ENCODE data around the gene LNPEP.

The LNPEP gene

GRCh38 chr5:96935559-96936430, at the start of gene LNPEP:
TSS of gene LNPEP (plus strand) at chr5:96936080. CDS start at chr5:96936156, 76 bp downstream.
- peaks cover 0 to 52% (median 21%) of the 10 kb centered on the region in 4 donors for H3K4me1 ChIP-seq
- peak; percentile 95 to 99 for DNase-seq
- peak in 1 of 2 experiments; percentile 24 for TF ChIP-seq CTCF (IDR thresholded peaks at IDR 0.05)

GRCh38 chr5:96893342-96893741, 42.5 kb upstream of the LNPEP start:
- DNase-seq: no peak
- TF ChIP-seq CTCF (IDR thresholded peaks at IDR 0.05): no peak

More at GRCh38 chr5:96935559-96936430, at the start of gene LNPEP:
- H3K9me3 ChIP-seq: no peaks in the 10 kb centered on the region
- H3K27me3 ChIP-seq: no peaks in the 10 kb centered on the region
- intact Hi-C loops (cut with DNase I; ENCODE audit: low total_unique reads): loop anchor here (2.0 to 10.0 kb wide), 2 partner anchors 59 to 1989 kb away; partner anchors contain the start of genes CHD1 and ERAP2
- peak within 1 kb of the TSS; percentile 80 to 96 for H3K4me3 ChIP-seq
- H3K36me3 ChIP-seq: no peaks in the 10 kb centered on the region
- H3K27ac ChIP-seq: peak within 1 kb of the TSS; percentile 88 to 98

GRCh38 chr5:96896276-96896675, 39.6 kb upstream of the LNPEP start:
- Histone ChIP-seq H3K27ac (no peak overlapping the region), H3K36me3 (peaks cover 0 to 6% (median 4%) of the 10 kb centered on the region in 3 donors), H3K4me3 (no peak overlapping the region)

More at GRCh38 chr5:96893342-96893741, 42.5 kb upstream of the LNPEP start:
- Histone ChIP-seq H3K27ac (no peak overlapping the region), H3K27me3 (no peaks in the 10 kb centered on the region), H3K9me3 (no peaks in the 10 kb centered on the region), H3K4me3 (no peak overlapping the region), H3K4me1 (no peaks in the 10 kb centered on the region), H3K36me3 (peaks cover 0 to 15% (median 4%) of the 10 kb centered on the region in 3 donors)
- intact Hi-C loops (cut with DNase I; ENCODE audit: low total_unique reads): no loop called here

GRCh38 chr5:96896806-96897205, 39.1 kb upstream of the LNPEP start:
- no peak overlapping the region for H3K27ac ChIP-seq
- intact Hi-C loops (cut with DNase I; ENCODE audit: low total_unique reads): no loop called here
- TF ChIP-seq CTCF (IDR thresholded peaks at IDR 0.05): no peak
- H3K4me1 ChIP-seq: peaks cover 0 to 6% (median 0%) of the 10 kb centered on the region in 4 donors
- H3K27me3 ChIP-seq: no peaks in the 10 kb centered on the region
- H3K9me3 ChIP-seq: no peaks in the 10 kb centered on the region
- DNase-seq: no peak
- H3K4me3 ChIP-seq: no peak overlapping the region
- peaks cover 0 to 9% (median 4%) of the 10 kb centered on the region in 3 donors for H3K36me3 ChIP-seq

More at GRCh38 chr5:96896276-96896675, 39.6 kb upstream of the LNPEP start:
- intact Hi-C loops (cut with DNase I; ENCODE audit: low total_unique reads): no loop called here
- TF ChIP-seq CTCF (IDR thresholded peaks at IDR 0.05): no peak
- peaks cover 0 to 6% (median 0%) of the 10 kb centered on the region in 4 donors for H3K4me1 ChIP-seq
- no peak for DNase-seq
- no peaks in the 10 kb centered on the region for H3K9me3 ChIP-seq
- H3K27me3 ChIP-seq: no peaks in the 10 kb centered on the region

- H3K27ac ChIP-seq: no peak overlapping the region
- no peak for TF ChIP-seq CTCF (IDR thresholded peaks at IDR 0.05)
- DNase-seq: no peak
- intact Hi-C loops (cut with DNase I; ENCODE audit: low total_unique reads): no loop called here
- H3K4me1 ChIP-seq: peaks cover 0 to 17% (median 0%) of the 10 kb centered on the region in 4 donors
- H3K27me3 ChIP-seq: no peaks in the 10 kb centered on the region
- peaks cover 0 to 9% (median 0%) of the 10 kb centered on the region in 3 donors for H3K36me3 ChIP-seq
- no peaks in the 10 kb centered on the region for H3K9me3 ChIP-seq
- no peak overlapping the region for H3K4me3 ChIP-seq
Observed at GRCh38 chr5:96901384-96901783, 34.5 kb upstream of the LNPEP start.
